Sciatic nerve (tissue), 2 donors: ENCODE results near the gene MUC5B. TPM values are rescaled to one million over a fixed set of nuclear protein-coding genes. Genes with fewer than 3 reads are reported as not detected.
"Not testable (repeated sequence)": the region's sequence is repeated elsewhere in the genome, so short reads cannot be mapped to it uniquely, and the experiment has no call there.

ENCODE experiments used
- ATAC-seq: fragments of 200-7000 bp; cut with Tn5 transposase; one replicate; pipeline ENCODE4 v1.9.1; 2020; ENCODE audit warnings: mild to moderate bottlenecking, moderate library complexity
- DNase-seq: peaks from one replicate; pipeline ENCODE4 v3.0.0-alpha.2; 2020; ENCODE audit warnings: low spot score
- intact Hi-C: fragments of 100-400 bp; cut with DNase I; formaldehyde crosslinking; loops from one replicate; pipeline ENCODE4 v1.14.2; 2022
- total RNA-seq: library from RNA; stranded (reverse); fragmentation: NEBNext Ultra II Directional; extraction: Animal tissue kit (Norgen Biotek cat#: 25700); gene quantifications from one replicate; pipeline ENCODE4 v1.2.1, GENCODE V29; 2021
- donor health status: DM: no; HTN: no; CAD: no.
- donor health status: DM: no; HTN: no; CAD: no.

MUC5B gene
- total RNA-seq, 1 donor from 2014 or later, result 0.71 TPM

GRCh38 chr11:1238767-1239595 is 16.1 kb downstream of the MUC5B start:
- no peak for DNase-seq
- ATAC-seq, result no peak
- intact Hi-C loops, result no loop called here

DNA sequence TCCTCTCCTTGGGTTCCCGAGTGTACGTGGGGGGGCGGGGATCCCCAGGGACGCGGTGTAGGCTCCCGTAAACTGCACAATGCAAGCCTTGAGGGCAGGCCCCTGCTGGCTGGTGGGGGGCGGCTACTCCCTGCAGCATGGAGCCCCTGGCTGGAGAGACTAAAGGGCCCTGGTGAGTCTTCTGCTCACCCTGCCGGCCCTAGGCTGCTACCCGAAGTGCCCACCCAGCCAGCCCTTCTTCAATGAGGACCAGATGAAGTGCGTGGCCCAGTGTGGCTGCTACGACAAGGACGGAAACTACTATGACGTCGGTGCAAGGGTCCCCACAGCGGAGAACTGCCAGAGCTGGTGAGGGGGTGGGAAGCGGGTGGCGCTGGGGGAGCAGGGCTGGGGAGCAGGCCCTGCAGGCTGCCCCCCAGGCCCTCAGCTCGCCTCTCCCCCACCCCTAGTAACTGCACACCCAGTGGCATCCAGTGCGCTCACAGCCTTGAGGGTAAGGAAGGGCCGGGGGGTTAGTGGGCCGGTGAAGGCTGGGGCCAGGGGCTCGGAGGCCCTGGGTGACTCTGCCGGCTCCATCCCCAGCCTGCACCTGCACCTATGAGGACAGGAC is 16.8 kb downstream of the MUC5B start:
- ATAC-seq (no peak), DNase-seq (no peak)
- intact Hi-C loops, result no loop called here

DNA sequence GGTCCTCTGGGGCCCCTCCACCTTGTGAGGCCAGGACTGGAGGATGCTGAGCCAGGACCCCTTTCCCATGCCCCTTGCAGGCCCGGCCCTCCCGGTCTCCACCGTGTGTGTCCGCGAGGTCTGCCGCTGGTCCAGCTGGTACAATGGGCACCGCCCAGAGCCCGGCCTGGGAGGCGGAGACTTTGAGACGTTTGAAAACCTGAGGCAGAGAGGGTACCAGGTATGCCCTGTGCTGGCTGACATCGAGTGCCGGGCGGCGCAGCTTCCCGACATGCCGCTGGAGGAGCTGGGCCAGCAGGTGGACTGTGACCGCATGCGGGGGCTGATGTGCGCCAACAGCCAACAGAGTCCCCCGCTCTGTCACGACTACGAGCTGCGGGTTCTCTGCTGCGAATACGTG is 17.9 kb downstream of the MUC5B start:
- DNase-seq, result no peak
- no peak for ATAC-seq
- intact Hi-C loops, result no loop called here

DNA sequence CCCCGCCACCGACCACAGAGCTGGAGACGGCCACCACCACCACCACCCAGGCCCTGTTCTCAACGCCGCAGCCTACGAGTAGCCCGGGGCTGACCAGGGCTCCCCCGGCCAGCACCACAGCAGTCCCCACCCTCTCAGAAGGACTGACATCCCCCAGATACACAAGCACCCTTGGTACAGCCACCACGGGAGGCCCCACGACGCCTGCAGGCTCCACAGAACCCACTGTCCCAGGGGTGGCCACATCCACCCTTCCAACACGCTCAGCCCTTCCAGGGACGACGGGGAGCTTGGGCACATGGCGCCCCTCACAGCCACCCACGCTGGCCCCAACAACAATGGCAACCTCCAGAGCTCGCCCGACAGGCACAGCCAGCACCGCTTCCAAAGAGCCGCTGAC is 18.8 kb downstream of the MUC5B start:
- DNase-seq (no peak), ATAC-seq (no peak)
- intact Hi-C loops, result no loop called here

- no peak for DNase-seq
- intact Hi-C loops, result no loop called here
- ATAC-seq, result no peak
Measured at GRCh38 chr11:1242289-1242688, 19.4 kb downstream of the MUC5B start.

GRCh38 chr11:1242751-1243150 is 19.9 kb downstream of the MUC5B start:
- intact Hi-C loops, DNase-seq, ATAC-seq: not testable (repeated sequence)

DNA sequence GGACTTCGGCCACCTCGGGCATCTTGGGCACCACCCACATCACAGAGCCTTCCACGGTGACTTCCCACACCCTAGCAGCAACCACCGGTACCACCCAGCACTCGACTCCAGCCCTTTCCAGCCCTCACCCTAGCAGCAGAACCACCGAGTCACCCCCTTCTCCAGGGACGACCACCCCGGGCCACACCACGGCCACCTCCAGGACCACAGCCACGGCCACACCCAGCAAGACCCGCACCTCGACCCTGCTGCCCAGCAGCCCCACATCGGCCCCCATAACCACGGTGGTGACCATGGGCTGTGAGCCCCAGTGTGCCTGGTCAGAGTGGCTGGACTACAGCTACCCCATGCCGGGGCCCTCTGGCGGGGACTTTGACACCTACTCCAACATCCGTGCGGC is 20.7 kb downstream of the MUC5B start:
- ATAC-seq, DNase-seq, intact Hi-C loops: not testable (repeated sequence)

DNA sequence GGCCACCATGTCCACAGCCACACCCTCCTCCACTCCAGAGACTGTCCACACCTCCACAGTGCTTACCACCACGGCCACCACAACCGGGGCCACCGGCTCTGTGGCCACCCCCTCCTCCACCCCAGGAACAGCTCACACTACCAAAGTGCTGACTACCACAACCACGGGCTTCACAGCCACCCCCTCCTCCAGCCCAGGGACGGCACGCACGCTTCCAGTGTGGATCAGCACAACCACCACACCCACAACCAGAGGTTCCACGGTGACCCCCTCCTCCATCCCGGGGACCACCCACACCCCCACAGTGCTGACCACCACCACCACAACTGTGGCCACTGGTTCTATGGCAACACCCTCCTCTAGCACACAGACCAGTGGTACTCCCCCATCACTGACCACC is 21.7 kb downstream of the MUC5B start:
- DNase-seq, ATAC-seq, intact Hi-C loops: not testable (repeated sequence)

DNA sequence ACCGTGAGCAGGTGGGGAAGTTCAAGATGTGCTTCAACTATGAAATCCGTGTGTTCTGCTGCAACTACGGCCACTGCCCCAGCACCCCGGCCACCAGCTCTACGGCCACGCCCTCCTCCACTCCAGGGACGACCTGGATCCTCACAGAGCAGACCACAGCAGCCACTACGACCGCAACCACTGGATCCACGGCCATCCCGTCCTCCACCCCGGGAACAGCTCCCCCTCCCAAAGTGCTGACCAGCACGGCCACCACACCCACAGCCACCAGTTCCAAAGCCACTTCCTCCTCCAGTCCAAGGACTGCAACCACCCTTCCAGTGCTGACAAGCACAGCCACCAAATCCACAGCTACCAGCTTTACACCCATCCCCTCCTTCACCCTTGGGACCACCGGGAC is 22.9 kb downstream of the MUC5B start:
- intact Hi-C loops, ATAC-seq, DNase-seq: not testable (repeated sequence)

DNA sequence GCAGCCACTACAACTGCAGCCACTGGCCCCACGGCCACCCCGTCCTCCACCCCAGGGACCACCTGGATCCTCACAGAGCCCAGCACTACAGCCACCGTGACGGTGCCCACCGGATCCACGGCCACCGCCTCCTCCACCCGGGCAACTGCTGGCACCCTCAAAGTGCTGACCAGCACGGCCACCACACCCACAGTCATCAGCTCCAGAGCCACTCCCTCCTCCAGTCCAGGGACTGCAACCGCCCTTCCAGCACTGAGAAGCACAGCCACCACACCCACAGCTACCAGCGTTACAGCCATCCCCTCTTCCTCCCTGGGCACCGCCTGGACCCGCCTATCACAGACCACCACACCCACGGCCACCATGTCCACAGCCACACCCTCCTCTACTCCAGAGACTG is 23.4 kb downstream of the MUC5B start:
- ATAC-seq, DNase-seq, intact Hi-C loops: not testable (repeated sequence)

GRCh38 chr11:1247026-1247425 is 24.2 kb downstream of the MUC5B start:
- intact Hi-C loops, DNase-seq, ATAC-seq: not testable (repeated sequence)

DNA sequence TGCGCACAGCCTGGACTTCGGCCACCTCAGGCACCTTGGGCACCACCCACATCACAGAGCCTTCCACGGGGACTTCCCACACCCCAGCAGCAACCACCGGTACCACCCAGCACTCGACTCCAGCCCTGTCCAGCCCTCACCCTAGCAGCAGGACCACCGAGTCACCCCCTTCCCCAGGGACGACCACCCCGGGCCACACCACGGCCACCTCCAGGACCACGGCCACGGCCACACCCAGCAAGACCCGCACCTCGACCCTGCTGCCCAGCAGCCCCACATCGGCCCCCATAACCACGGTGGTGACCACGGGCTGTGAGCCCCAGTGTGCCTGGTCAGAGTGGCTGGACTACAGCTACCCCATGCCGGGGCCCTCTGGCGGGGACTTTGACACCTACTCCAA is 26.1 kb downstream of the MUC5B start:
- intact Hi-C loops, DNase-seq, ATAC-seq: not testable (repeated sequence)

GRCh38 chr11:1250411-1250810 is 27.5 kb downstream of the MUC5B start:
- ATAC-seq, intact Hi-C loops, DNase-seq: not testable (repeated sequence)

GRCh38 chr11:1251236-1251770 is 28.4 kb downstream of the MUC5B start:
- intact Hi-C loops, result no loop called here
- no peak for DNase-seq
- ATAC-seq, result no peak

- no peak for DNase-seq
- intact Hi-C loops, result no loop called here
- no peak for ATAC-seq
Measured at GRCh38 chr11:1252371-1253102, 29.7 kb downstream of the MUC5B start.

GRCh38 chr11:1253103-1253485 is 30.2 kb downstream of the MUC5B start:
- no peak for DNase-seq
- no peak for ATAC-seq

GRCh38 chr11:1254086-1254648 is 31.3 kb downstream of the MUC5B start:
- no peak for DNase-seq
- ATAC-seq, result no peak
- intact Hi-C loops, result no loop called here

More at GRCh38 chr11:1253103-1253485, 30.2 kb downstream of the MUC5B start:
- intact Hi-C loops, result no loop called here

DNA sequence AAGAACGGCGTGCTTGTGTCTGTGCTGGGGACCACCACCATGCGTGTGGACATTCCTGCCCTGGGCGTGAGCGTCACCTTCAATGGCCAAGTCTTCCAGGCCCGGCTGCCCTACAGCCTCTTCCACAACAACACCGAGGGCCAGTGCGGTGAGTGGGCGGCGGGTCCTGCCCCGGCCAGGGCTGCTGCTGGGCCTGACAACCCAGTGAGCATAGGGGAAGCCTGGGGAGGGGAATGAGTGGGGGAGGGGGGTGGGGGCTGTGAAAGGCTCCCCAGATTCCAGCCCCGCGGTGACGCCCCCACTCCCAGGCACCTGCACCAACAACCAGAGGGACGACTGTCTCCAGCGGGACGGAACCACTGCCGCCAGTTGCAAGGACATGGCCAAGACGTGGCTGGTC is 31.9 kb downstream of the MUC5B start:
- DNase-seq (no peak), ATAC-seq (no peak)
- intact Hi-C loops, result no loop called here

GRCh38 chr11:1255151-1255550 is 32.3 kb downstream of the MUC5B start:
- DNase-seq (no peak), ATAC-seq (no peak)
- intact Hi-C loops, result no loop called here
